ENCODE results near the gene MDFIC.

MDFIC gene

GRCh38 chr7:115054478-115055065, 132.7 kb downstream of the MDFIC start:
- DNase-seq (no peak), ATAC-seq (no peak)
- H3K27ac Mint-ChIP-seq: no peak overlapping the region
- no peaks in the 10 kb centered on the region for H3K27me3 Mint-ChIP-seq
- no peak overlapping the region for H3K4me3 Mint-ChIP-seq
- no peaks in the 10 kb centered on the region for H3K4me1 Mint-ChIP-seq
- peaks cover 0 to 6% of the 10 kb centered on the region in 2 donors for H3K9me3 Mint-ChIP-seq

- H3K27ac Mint-ChIP-seq: no peak overlapping the region
- H3K4me3 Mint-ChIP-seq: no peak overlapping the region
- no peaks in the 10 kb centered on the region for H3K27me3 Mint-ChIP-seq
- no peak for ATAC-seq
- no peak for DNase-seq
- peaks cover 0 to 6% of the 10 kb centered on the region in 2 donors for H3K9me3 Mint-ChIP-seq
- H3K4me1 Mint-ChIP-seq: no peaks in the 10 kb centered on the region
Measured at GRCh38 chr7:115056019-115056418, 134.1 kb downstream of the MDFIC start.

GRCh38 chr7:115058726-115059125, 136.8 kb downstream of the MDFIC start:
- H3K27me3 Mint-ChIP-seq: no peaks in the 10 kb centered on the region
- no peaks in the 10 kb centered on the region for H3K4me1 Mint-ChIP-seq
- H3K9me3 Mint-ChIP-seq: no peaks in the 10 kb centered on the region
- DNase-seq (no peak), ATAC-seq (no peak)
- no peak overlapping the region for H3K27ac Mint-ChIP-seq
- no peak overlapping the region for H3K4me3 Mint-ChIP-seq

GRCh38 chr7:115059321-115059720, 137.4 kb downstream of the MDFIC start:
- Mint-ChIP-seq H3K27me3 (no peaks in the 10 kb centered on the region), H3K9me3 (no peaks in the 10 kb centered on the region), H3K27ac (no peak overlapping the region), H3K4me3 (no peak overlapping the region), H3K4me1 (no peaks in the 10 kb centered on the region)
- no peak for ATAC-seq
- DNase-seq: no peak

- H3K4me3 Mint-ChIP-seq: no peak overlapping the region
- no peaks in the 10 kb centered on the region for H3K27me3 Mint-ChIP-seq
- no peak for DNase-seq
- H3K4me1 Mint-ChIP-seq: no peaks in the 10 kb centered on the region
- no peaks in the 10 kb centered on the region for H3K9me3 Mint-ChIP-seq
- no peak for ATAC-seq
- H3K27ac Mint-ChIP-seq: no peak overlapping the region
Measured at GRCh38 chr7:115060095-115060870, 138.4 kb downstream of the MDFIC start.

- Mint-ChIP-seq H3K4me1 (peaks cover 5% of the 10 kb centered on the region), H3K27me3 (no peaks in the 10 kb centered on the region), H3K9me3 (no peaks in the 10 kb centered on the region), H3K27ac (no peak overlapping the region), H3K4me3 (no peak overlapping the region)
- DNase-seq: no peak
- no peak for ATAC-seq
Measured at GRCh38 chr7:115066050-115066449, 144.2 kb downstream of the MDFIC start.

GRCh38 chr7:115066634-115067033, 144.7 kb downstream of the MDFIC start:
- ATAC-seq (no peak), DNase-seq (no peak)
- H3K4me1 Mint-ChIP-seq: peaks cover 5% of the 10 kb centered on the region
- H3K4me3 Mint-ChIP-seq: no peak overlapping the region
- H3K27ac Mint-ChIP-seq: no peak overlapping the region
- H3K9me3 Mint-ChIP-seq: no peaks in the 10 kb centered on the region
- no peaks in the 10 kb centered on the region for H3K27me3 Mint-ChIP-seq

GRCh38 chr7:115068220-115068619, 146.3 kb downstream of the MDFIC start:
- H3K4me1 Mint-ChIP-seq: peaks cover 5% of the 10 kb centered on the region
- no peak for ATAC-seq
- H3K4me3 Mint-ChIP-seq: no peak overlapping the region
- no peaks in the 10 kb centered on the region for H3K27me3 Mint-ChIP-seq
- H3K9me3 Mint-ChIP-seq: no peaks in the 10 kb centered on the region
- no peak for DNase-seq
- peak overlapping the region in 1 of 2 donors; percentile 58 for H3K27ac Mint-ChIP-seq

All from stimulated activated naive CD8-positive, alpha-beta T cell treated with anti-CD3 and anti-CD28 coated beads, Interleukin-15, amount 100 ng/mL, for 72 hours (primary cell).